GM18870 (cell line): ENCODE measurements around the gene THY1.
"Not testable (repeated sequence)": the region's sequence is repeated elsewhere in the genome, so short reads cannot be mapped to it uniquely, and the experiment has no call there.

Experiments used
- ATAC-seq: cut with Tn5 transposase; IDR thresholded peaks from one replicate; pipeline ENCODE4 v1.9.1; 2021; ENCODE audit warnings: moderate library complexity; ENCODE audit not compliant: unreplicated experiment

THY1 gene

GRCh38 chr11:119388103-119388502 lies 34.9 kb downstream of the THY1 start:
- ATAC-seq, result no peak

GRCh38 chr11:119384332-119384731 lies 38.6 kb downstream of the THY1 start:
- no peak for ATAC-seq

- not testable (repeated sequence) for ATAC-seq
Observed at GRCh38 chr11:119382513-119382912, 40.5 kb downstream of the THY1 start.

- ATAC-seq, result no peak
Observed at GRCh38 chr11:119382101-119382500, 40.9 kb downstream of the THY1 start.

GRCh38 chr11:119381181-119381988 lies 41.6 kb downstream of the THY1 start, which contains the start of gene USP2:
Gene USP2, minus strand, starts transcription at chr11:119381690. Its CDS starts 8,210 bp downstream, at chr11:119373480.
- peak; percentile 90 for ATAC-seq

- ATAC-seq, result no peak
Observed at GRCh38 chr11:119380827-119381180, 42.2 kb downstream of the THY1 start.

GRCh38 chr11:119380160-119380826 lies 42.7 kb downstream of the THY1 start:
- ATAC-seq, result no peak

GRCh38 chr11:119378851-119379465 lies 44.0 kb downstream of the THY1 start:
- no peak for ATAC-seq

- ATAC-seq, result no peak
Observed at GRCh38 chr11:119377961-119378667, 44.9 kb downstream of the THY1 start.

- ATAC-seq, result no peak
Observed at GRCh38 chr11:119377112-119377901, 45.7 kb downstream of the THY1 start.

GRCh38 chr11:119376197-119376847 lies 46.6 kb downstream of the THY1 start:
- no peak for ATAC-seq

GRCh38 chr11:119375337-119376196 lies 47.4 kb downstream of the THY1 start:
- no peak for ATAC-seq

- ATAC-seq, result no peak
Observed at GRCh38 chr11:119374632-119375336, 48.2 kb downstream of the THY1 start.

- ATAC-seq, result no peak
Observed at GRCh38 chr11:119373921-119374631, 48.9 kb downstream of the THY1 start.

- ATAC-seq, result no peak
Observed at GRCh38 chr11:119373059-119373920, 49.7 kb downstream of the THY1 start.

- no peak for ATAC-seq
Observed at GRCh38 chr11:119372260-119373058, 50.5 kb downstream of the THY1 start.
